MM.1S (cell line): Measurements from ENCODE around the gene B3GALNT1.

Source experiments
- DNase-seq: peaks from one replicate; pipeline ENCODE4 v3.0.0-alpha.2; 2015
- H2AFZ ChIP-seq: fragments of 300-600 bp; sonication (generic); 2 replicates; pipeline ENCODE4 v1.6.0; 2016; ENCODE audit warnings: antibody characterized with exemption, low read length
- H3F3A ChIP-seq: fragments of 300-600 bp; sonication (generic); 2 replicates; pipeline ENCODE4 v1.6.1; 2016; ENCODE audit warnings: mild to moderate bottlenecking, antibody characterized with exemption, low read length, moderate library complexity, mixed read lengths; ENCODE audit not compliant: insufficient read depth
- H3K27ac ChIP-seq: fragments of 300-600 bp; sonication (generic); 2 replicates; pipeline ENCODE4 v1.5.1; 2016; ENCODE audit warnings: mild to moderate bottlenecking, low read length
- H3K27me3 ChIP-seq: fragments of 300-600 bp; sonication (generic); replicated peaks from 2 replicates; pipeline ENCODE4 v1.6.0; 2016; ENCODE audit warnings: low read length; ENCODE audit not compliant: insufficient read depth
- H3K36me3 ChIP-seq: fragments of 300-600 bp; sonication (generic); replicated peaks from 2 replicates; pipeline ENCODE4 v1.6.1; 2016; ENCODE audit warnings: mild to moderate bottlenecking, low read length, mixed read lengths; ENCODE audit not compliant: insufficient read depth
- H3K4me1 ChIP-seq: fragments of 300-600 bp; sonication (generic); 2 replicates; pipeline ENCODE4 v1.6.1; 2016; ENCODE audit warnings: low read length, mixed read lengths
- H3K4me2 ChIP-seq: fragments of 300-600 bp; sonication (generic); 2 replicates; pipeline ENCODE4 v1.6.0; 2016; ENCODE audit warnings: low read depth, low read length
- H3K4me3 ChIP-seq: fragments of 300-600 bp; sonication (generic); 2 replicates; pipeline ENCODE4 v1.5.1; 2016; ENCODE audit warnings: low read length, mixed read lengths
- H3K79me2 ChIP-seq: fragments of 300-600 bp; sonication (generic); 2 replicates; pipeline ENCODE4 v1.6.1; 2016; ENCODE audit warnings: mixed run types, low read length, mixed read lengths
- H3K9ac ChIP-seq: fragments of 300-600 bp; sonication (generic); 2 replicates; pipeline ENCODE4 v1.6.1; 2016; ENCODE audit warnings: low read length, mixed read lengths
- H3K9me2 ChIP-seq: fragments of 300-600 bp; sonication (generic); replicated peaks from 2 replicates; pipeline ENCODE4 v1.6.1; 2016; ENCODE audit warnings: mild to moderate bottlenecking, low read length, mixed read lengths; ENCODE audit not compliant: insufficient read depth
- H3K9me3 ChIP-seq: fragments of 300-600 bp; sonication (generic); replicated peaks from 2 replicates; pipeline ENCODE4 v1.6.1; 2016; ENCODE audit warnings: mild to moderate bottlenecking, low read length, mixed read lengths; ENCODE audit not compliant: insufficient read depth
- H4K20me1 ChIP-seq: fragments of 300-600 bp; sonication (generic); 2 replicates; pipeline ENCODE4 v1.6.1; 2016; ENCODE audit warnings: mild to moderate bottlenecking, low read length, moderate library complexity, mixed read lengths; ENCODE audit not compliant: insufficient read depth
- CTCF ChIP-seq: fragments of 300-600 bp; sonication (generic); IDR thresholded peaks from 2 replicates; pipeline ENCODE4 v1.5.1; 2016; ENCODE audit warnings: antibody characterized with exemption, low read length, mixed read lengths
- EZH2 ChIP-seq: fragments of 300-600 bp; sonication (generic); optimal IDR thresholded peaks from 2 replicates; pipeline ENCODE3; 2017; ENCODE audit warnings: low read depth, mild to moderate bottlenecking, antibody characterized with exemption, low read length, mixed read lengths
- EZH2phosphoT487 ChIP-seq: fragments of 300-600 bp; sonication (generic); IDR thresholded peaks from 2 replicates; pipeline ENCODE4 v1.6.1; 2018; ENCODE audit warnings: antibody characterized with exemption, low read length

Gene B3GALNT1

GRCh38 chr3:161064413-161064812 lies 40.7 kb downstream of the B3GALNT1 start:
- H3K4me2 ChIP-seq: no peak overlapping the region

DNA sequence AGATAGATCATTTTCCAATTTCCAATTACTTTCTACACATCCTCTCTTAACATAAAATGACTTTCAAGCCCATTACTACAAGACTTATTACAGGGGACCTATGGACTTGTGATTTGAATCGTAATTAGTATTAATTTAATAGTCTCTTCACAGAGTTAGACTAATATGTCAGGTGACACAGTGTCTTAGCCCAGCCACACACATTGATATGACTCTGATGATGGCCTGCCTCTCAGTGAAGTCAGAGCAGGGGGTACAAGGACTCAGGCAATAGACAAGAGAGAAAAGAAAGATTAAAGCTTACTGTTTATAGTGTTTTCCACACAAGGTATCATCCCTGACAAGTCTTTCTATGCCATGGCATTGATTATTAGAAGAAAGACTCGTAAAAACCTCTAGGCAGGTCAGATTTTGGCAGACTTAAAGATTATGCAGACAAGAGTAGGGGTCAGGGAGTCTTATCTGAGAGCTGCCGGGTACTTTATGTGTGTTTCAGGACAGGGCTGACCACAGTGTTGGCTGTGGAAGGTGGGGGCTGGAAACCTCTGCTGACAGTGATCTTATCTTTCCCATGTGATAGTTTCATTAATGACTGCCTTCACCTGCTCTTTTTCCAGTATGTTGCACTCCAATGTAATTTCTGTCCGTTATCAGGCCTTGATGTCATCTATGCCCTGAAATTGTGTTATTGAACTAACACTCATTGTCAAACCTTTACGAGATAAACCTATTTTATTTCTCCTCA lies 50.1 kb downstream of the B3GALNT1 start:
- Histone ChIP-seq H3K36me3 (no peaks in the 10 kb centered on the region), H2AFZ (no peak overlapping the region), H3K9ac (no peak overlapping the region), H3K27me3 (no peaks in the 10 kb centered on the region), H3K79me2 (no peaks in the 10 kb centered on the region), H3K9me3 (no peaks in the 10 kb centered on the region), H3K9me2 (no peaks in the 10 kb centered on the region), H3K27ac (no peak overlapping the region), H3K4me1 (no peaks in the 10 kb centered on the region), H3K4me2 (no peak overlapping the region), H4K20me1 (no peaks in the 10 kb centered on the region), H3K4me3 (no peak overlapping the region), H3F3A (no peaks in the 10 kb centered on the region)
- TF ChIP-seq CTCF (no peak), EZH2phosphoT487 (no peak)
- no peak for DNase-seq

More at GRCh38 chr3:161064413-161064812, 40.7 kb downstream of the B3GALNT1 start:
- no peak overlapping the region for H3K9ac ChIP-seq
- H3K4me3 ChIP-seq: no peak overlapping the region
- peaks cover 2% of the 10 kb centered on the region for H3K4me1 ChIP-seq
- H4K20me1 ChIP-seq: no peaks in the 10 kb centered on the region
- DNase-seq: no peak
- H3K9me3 ChIP-seq: no peaks in the 10 kb centered on the region
- H3K36me3 ChIP-seq: no peaks in the 10 kb centered on the region
- H3K9me2 ChIP-seq: no peaks in the 10 kb centered on the region
- H2AFZ ChIP-seq: no peak overlapping the region
- no peaks in the 10 kb centered on the region for H3K27me3 ChIP-seq
- no peaks in the 10 kb centered on the region for H3K79me2 ChIP-seq
- H3F3A ChIP-seq: no peaks in the 10 kb centered on the region
- no peak for TF ChIP-seq EZH2phosphoT487
- no peak for TF ChIP-seq EZH2
- TF ChIP-seq CTCF: no peak
- no peak overlapping the region for H3K27ac ChIP-seq

DNA sequence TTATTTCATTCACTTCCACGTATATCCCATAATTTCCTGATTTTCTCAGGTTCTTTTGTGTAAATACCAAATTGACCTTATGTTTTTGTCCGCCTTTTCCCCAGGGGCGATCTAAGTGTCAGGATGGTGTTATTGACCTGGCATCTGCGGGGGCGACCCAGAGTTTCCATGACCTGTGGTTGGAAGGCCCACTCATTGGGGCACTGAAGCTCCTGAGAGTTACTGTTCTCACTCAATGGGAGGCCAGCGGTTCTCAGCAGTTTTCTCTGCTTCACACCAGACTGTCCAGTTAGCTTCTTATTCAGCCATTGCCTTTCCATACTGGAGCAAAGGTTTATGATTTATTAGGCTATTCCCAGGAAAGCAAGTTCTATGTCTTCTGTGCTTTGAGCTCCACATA lies 53.3 kb downstream of the B3GALNT1 start:
- TF ChIP-seq EZH2phosphoT487: no peak
- no peak overlapping the region for H3K9ac ChIP-seq
- H4K20me1 ChIP-seq: no peaks in the 10 kb centered on the region
- H3K4me3 ChIP-seq: no peak overlapping the region
- H2AFZ ChIP-seq: no peak overlapping the region
- H3F3A ChIP-seq: no peaks in the 10 kb centered on the region
- no peaks in the 10 kb centered on the region for H3K4me1 ChIP-seq
- H3K36me3 ChIP-seq: no peaks in the 10 kb centered on the region
- no peaks in the 10 kb centered on the region for H3K9me3 ChIP-seq
- no peaks in the 10 kb centered on the region for H3K9me2 ChIP-seq
- H3K4me2 ChIP-seq: no peak overlapping the region
- no peaks in the 10 kb centered on the region for H3K79me2 ChIP-seq
- DNase-seq: no peak
- no peaks in the 10 kb centered on the region for H3K27me3 ChIP-seq
- H3K27ac ChIP-seq: no peak overlapping the region

- H3F3A ChIP-seq: no peaks in the 10 kb centered on the region
- no peaks in the 10 kb centered on the region for H3K4me1 ChIP-seq
- H3K4me2 ChIP-seq: no peak overlapping the region
- H3K4me3 ChIP-seq: no peak overlapping the region
- H2AFZ ChIP-seq: no peak overlapping the region
- H3K27me3 ChIP-seq: no peaks in the 10 kb centered on the region
- no peaks in the 10 kb centered on the region for H3K79me2 ChIP-seq
- no peaks in the 10 kb centered on the region for H3K9me3 ChIP-seq
- H3K36me3 ChIP-seq: no peaks in the 10 kb centered on the region
- no peak overlapping the region for H3K9ac ChIP-seq
- DNase-seq: no peak
- no peak overlapping the region for H3K27ac ChIP-seq
- H4K20me1 ChIP-seq: no peaks in the 10 kb centered on the region
- TF ChIP-seq CTCF (no peak), EZH2 (no peak), EZH2phosphoT487 (no peak)
- no peaks in the 10 kb centered on the region for H3K9me2 ChIP-seq
These were observed 54.2 kb downstream of the B3GALNT1 start for GRCh38 chr3:161050935-161051334.
